ENCODE data around the gene GEMIN7. TPM values are rescaled to one million over a fixed set of nuclear protein-coding genes. Genes with fewer than 3 reads are reported as not detected.

Gene GEMIN7
- total RNA-seq, 1 donor from 2014 or later, result 18.3 TPM

DNA sequence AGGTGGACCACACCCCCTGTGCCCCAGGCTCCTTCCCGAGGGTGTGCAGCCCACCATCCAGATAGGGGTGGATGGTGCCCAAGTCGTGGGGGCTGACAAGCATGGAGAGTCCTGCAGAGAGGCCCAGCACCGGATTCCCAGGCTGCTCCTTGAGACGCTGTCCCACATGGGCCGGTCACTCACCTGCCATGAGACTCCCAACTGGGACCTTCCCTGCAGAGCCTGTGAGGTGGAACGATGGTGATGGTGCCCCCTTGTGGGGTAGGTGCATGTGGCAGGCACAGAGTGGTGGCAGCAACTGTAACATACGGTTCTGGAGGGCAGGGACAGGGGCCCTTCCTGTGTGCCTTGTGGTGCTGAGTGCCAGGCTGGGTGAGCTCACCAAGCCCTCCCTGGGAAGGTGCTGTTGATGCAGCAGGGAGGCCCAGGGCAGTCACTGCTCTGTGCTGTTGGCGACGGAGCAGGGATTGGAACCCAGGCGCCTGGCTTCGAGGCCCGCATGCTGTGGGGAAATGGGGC, 47.0 kb downstream of the GEMIN7 start:
- no peak for DNase-seq (ENCODE audit: low spot score)

DNA sequence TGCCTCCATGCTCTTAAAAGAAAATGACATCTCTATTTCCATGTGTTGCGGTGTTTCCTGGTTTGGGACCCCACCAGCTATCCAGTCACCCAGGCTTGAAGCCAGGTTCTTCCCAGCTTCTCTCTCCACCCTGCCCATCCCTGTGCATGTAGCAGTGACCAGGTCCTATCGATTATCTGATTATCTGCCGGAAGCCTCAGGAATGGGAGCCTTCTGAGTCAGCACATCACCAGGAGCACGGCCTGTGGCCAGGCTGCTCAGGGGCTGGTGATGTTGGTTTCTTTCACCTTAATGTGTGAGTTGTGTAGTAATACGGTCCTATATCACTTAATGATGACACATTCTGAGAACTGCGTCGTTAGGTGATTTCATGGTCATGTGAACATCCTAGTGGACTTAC, 47.6 kb downstream of the GEMIN7 start:
- DNase-seq (ENCODE audit: low spot score), result no peak

GRCh38 chr19:45128146-45128545, 49.1 kb downstream of the GEMIN7 start:
- DNase-seq (ENCODE audit: low spot score), result no peak

DNA sequence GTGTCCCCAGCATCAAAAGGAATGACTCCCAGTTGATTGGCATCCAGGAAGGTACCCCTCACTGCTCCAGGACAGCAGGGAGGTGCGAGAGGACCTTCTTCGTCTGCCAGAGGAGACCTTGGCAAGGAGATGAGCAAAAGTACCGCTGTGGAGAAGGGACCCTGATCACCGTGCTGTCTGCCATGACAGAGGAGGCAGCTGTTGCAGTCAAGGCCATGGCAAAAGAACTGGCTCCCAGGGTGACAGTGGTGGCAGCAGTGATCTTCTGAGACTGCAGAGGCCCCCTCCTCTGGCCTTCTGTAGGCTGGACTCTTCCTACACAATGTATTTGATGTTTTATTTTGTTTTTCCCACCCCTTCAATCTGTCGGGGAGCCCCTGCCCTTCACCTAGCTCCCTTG, 49.7 kb downstream of the GEMIN7 start:
- no peak for DNase-seq (ENCODE audit: low spot score)

DNA sequence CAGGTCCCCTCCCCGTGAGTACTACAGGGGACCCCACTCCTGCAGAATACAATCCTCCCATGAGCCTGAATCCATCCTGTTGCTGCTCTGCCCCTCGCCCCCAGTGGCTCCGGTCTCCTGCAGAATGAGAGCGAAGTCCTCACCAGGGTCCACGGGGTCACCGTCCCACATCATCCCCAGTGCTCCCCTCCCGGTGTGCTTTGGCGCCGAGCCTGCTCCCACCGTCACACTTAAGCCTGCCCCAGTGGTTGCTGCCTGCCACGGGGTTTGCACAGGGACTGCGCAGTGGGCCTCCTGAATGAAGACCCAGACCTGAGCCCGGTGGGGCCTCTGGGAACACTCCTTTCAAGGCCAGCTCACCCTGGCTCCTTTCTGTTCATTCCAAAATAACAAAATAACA, 51.2 kb downstream of the GEMIN7 start:
- DNase-seq (ENCODE audit: low spot score), result no peak

GRCh38 chr19:45130888-45131615, 52.0 kb downstream of the GEMIN7 start:
- DNase-seq (ENCODE audit: low spot score), result no peak

GRCh38 chr19:45133661-45134060, 54.6 kb downstream of the GEMIN7 start:
- DNase-seq (ENCODE audit: low spot score), result no peak

DNA sequence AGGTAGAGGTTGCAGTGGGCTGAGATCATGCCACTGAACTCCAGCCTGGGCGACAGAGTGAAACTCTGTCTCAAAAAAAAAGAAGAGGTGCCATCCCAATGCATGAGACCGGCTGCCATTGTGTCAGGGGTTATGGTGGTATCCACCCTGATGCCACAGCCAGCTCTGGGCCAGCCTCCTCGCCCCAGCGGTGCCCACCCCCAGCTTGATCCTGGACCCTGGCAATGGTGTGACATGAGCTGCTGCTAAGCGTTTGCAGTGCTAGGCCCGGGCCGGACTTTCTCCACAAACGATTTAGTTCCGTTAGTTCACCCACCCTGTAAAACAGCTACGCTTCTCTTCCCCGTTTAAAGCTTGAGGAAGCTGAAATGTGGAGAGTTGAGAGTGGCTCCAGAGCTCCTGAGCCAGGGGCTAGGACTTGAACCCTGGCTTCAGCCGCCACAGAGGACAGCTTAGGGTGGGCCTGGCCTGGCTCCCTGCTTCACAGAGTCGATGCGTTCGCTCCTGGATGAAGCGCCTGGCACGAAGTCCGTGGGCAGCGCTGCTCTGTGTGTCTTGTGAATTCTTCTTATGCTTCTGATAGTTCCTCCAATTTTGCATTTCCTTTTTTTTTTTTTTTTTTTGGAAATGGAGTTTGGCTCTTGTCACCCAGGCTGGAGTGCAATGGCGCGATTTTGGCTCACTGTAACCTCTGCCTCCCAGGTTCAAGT, 56.3 kb downstream of the GEMIN7 start:
- DNase-seq (ENCODE audit: low spot score), result no peak

DNA sequence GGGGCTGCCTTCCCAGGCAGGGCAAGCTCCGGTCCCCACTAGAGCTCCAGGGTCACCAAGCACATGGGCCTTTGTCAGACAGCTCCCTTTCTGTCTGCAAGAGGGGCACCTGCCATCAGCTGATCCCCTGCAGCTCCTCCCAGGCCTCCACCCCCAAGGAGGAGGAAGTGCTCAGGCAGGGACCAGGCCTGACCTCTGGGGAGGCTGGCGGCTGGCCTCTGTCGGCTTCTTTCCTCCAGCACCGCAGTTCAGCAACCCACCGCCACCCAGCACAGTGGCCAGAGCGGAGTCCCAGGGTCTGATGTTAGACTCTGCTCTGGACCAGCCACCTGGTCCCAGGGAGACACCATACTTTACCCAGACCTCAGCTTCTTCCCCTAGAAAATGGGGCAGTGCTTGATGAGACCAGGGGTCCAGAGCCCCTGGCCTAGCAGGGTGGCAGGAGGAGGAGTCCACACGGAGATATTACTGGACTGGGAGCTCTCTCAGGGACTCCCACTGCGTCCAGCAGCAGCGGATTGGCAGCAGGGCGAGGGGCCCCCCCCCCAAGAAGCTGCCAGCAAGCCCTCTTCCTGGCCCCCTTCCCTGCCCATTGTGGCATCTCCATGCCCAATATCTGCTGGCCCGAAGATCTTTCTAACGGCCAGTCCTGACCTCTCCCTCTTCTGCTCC, 57.6 kb downstream of the GEMIN7 start:
- no peak for DNase-seq (ENCODE audit: low spot score)

- DNase-seq (ENCODE audit: low spot score), result no peak
Observed at GRCh38 chr19:45137179-45137761, 58.2 kb downstream of the GEMIN7 start.

- no peak for DNase-seq (ENCODE audit: low spot score)
Observed at GRCh38 chr19:45138303-45138751, 59.3 kb downstream of the GEMIN7 start.

- no peak for DNase-seq (ENCODE audit: low spot score)
Observed at GRCh38 chr19:45139286-45140143, 60.5 kb downstream of the GEMIN7 start.

DNA sequence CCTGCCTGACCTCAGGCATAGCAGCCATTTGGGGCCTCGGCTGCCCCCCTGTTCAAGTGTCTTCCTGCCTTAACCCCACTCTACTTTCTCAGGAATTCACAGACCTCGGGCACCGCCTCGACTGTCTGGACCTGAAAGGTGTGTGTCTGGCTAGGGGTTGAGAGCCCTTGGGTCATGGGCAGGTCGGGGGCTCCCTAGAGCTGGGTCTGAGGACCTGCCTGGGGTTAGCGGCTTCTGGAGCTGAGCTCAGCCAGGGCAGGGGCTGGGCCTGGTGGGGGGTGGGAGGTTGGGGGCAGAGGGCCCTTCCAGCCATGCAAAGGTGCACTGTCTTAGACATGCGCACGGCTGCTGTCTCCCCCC, 61.1 kb downstream of the GEMIN7 start:
- no peak for DNase-seq (ENCODE audit: low spot score)

DNA sequence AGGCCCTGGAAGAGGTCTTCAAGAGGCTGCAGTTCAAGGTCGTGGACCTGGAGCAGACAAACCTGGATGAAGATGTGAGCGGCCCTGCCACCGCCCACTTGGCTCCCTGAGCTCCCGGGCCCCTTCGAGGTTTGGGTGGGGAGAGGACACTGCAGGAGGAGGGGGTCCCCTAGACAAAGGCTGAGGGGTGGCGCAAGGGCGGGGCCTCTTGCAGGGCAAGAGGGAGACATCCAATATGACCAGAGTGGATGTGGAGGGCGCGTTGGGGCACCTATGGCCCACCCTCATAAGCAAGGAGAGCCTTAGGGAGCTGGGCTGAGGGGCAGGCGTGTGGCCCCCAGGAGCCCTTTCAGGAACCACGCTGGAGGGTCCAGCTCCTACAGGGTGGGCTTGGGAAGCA, 61.5 kb downstream of the GEMIN7 start:
- no peak for DNase-seq (ENCODE audit: low spot score)

Other genes starting within 250 kb of the GEMIN7 start
- 103 TPM for gene NECTIN2, start 233.0 kb upstream of the GEMIN7 start, total RNA-seq
- 60.5 TPM for gene TOMM40, start 188.0 kb upstream of the GEMIN7 start, total RNA-seq
- 162 TPM for gene APOE, start 173.5 kb upstream of the GEMIN7 start, total RNA-seq
- gene APOC1, start 164.7 kb upstream of the GEMIN7 start, total RNA-seq, result 32.3 TPM
- not detected for gene APOC4, start 137.0 kb upstream of the GEMIN7 start, total RNA-seq
- 1.8 TPM for gene APOC2, start 133.2 kb upstream of the GEMIN7 start, total RNA-seq
- 109 TPM for gene CLPTM1, start 123.9 kb upstream of the GEMIN7 start, total RNA-seq
- gene RELB, start 77.8 kb upstream of the GEMIN7 start, total RNA-seq, result 17.7 TPM
- gene CLASRP, start 40.2 kb upstream of the GEMIN7 start, total RNA-seq, result 78.3 TPM
- 0.61 TPM for gene ZNF296, start 2.8 kb upstream of the GEMIN7 start, total RNA-seq
- gene PPP1R37, start 13.9 kb downstream of the GEMIN7 start, total RNA-seq, result 22.0 TPM
- gene NKPD1, start 81.7 kb downstream of the GEMIN7 start, total RNA-seq, result not detected
- gene TRAPPC6A, start 99.0 kb downstream of the GEMIN7 start, total RNA-seq, result 12.3 TPM
- gene BLOC1S3, start 99.5 kb downstream of the GEMIN7 start, total RNA-seq, result 8.4 TPM
- gene EXOC3L2, start 166.1 kb downstream of the GEMIN7 start, total RNA-seq, result 4.8 TPM
- gene MARK4, start 172.0 kb downstream of the GEMIN7 start, total RNA-seq, result 25.9 TPM
- not detected for gene CKM, start 243.6 kb downstream of the GEMIN7 start, total RNA-seq